ENCODE measurements around the gene ZBTB16.

Gene ZBTB16

GRCh38 chr11:114285599-114285998, 226.1 kb downstream of the ZBTB16 start:
- DNase-seq (ENCODE audit: insufficient read length, low spot score) (no peak), FAIRE-seq (peak; percentile 36)

- DNase-seq (ENCODE audit: insufficient read length, low spot score) (no peak), FAIRE-seq (no peak)
Measured at GRCh38 chr11:114286229-114286628, 226.7 kb downstream of the ZBTB16 start.

GRCh38 chr11:114287154-114287553, 227.6 kb downstream of the ZBTB16 start:
- DNase-seq (ENCODE audit: insufficient read length, low spot score) (no peak), FAIRE-seq (no peak)

GRCh38 chr11:114288136-114288535, 228.6 kb downstream of the ZBTB16 start:
- no peak for DNase-seq (ENCODE audit: insufficient read length, low spot score)
- no peak for FAIRE-seq

GRCh38 chr11:114289779-114290178, 230.3 kb downstream of the ZBTB16 start:
- no peak for FAIRE-seq

GRCh38 chr11:114290503-114291235, 231.2 kb downstream of the ZBTB16 start:
- FAIRE-seq, result peak; percentile 36

More at GRCh38 chr11:114289779-114290178, 230.3 kb downstream of the ZBTB16 start:
- no peak for DNase-seq (ENCODE audit: insufficient read length, low spot score)

GRCh38 chr11:114291381-114291780, 231.9 kb downstream of the ZBTB16 start:
- DNase-seq (ENCODE audit: insufficient read length, low spot score) (no peak), FAIRE-seq (peak; percentile 79)

More at GRCh38 chr11:114290503-114291235, 231.2 kb downstream of the ZBTB16 start:
- DNase-seq (ENCODE audit: insufficient read length, low spot score), result no peak

- no peak for DNase-seq (ENCODE audit: insufficient read length, low spot score)
- FAIRE-seq, result peak; percentile 69
Measured at GRCh38 chr11:114291842-114292680, 232.6 kb downstream of the ZBTB16 start.

- no peak for FAIRE-seq
- DNase-seq (ENCODE audit: insufficient read length, low spot score), result no peak
Measured at GRCh38 chr11:114293201-114293711, 233.7 kb downstream of the ZBTB16 start.

- peak; percentile 80 for FAIRE-seq
- no peak for DNase-seq (ENCODE audit: insufficient read length, low spot score)
Measured at GRCh38 chr11:114295676-114296604, 236.4 kb downstream of the ZBTB16 start, which contains the start of gene NNMT. Gene NNMT, plus strand, starts transcription at chr11:114296399. Its CDS starts 158 bp downstream, at chr11:114296557.

GRCh38 chr11:114296605-114297372, 237.3 kb downstream of the ZBTB16 start:
- no peak for DNase-seq (ENCODE audit: insufficient read length, low spot score)
- FAIRE-seq, result no peak

GRCh38 chr11:114297806-114298709, 238.5 kb downstream of the ZBTB16 start:
- no peak for DNase-seq (ENCODE audit: insufficient read length, low spot score)
- no peak for FAIRE-seq

GRCh38 chr11:114298710-114299109, 239.2 kb downstream of the ZBTB16 start:
- FAIRE-seq, result peak; percentile 62
- no peak for DNase-seq (ENCODE audit: insufficient read length, low spot score)
